ENCODE results near the gene DDIT4L. TPM values are rescaled to one million over a fixed set of nuclear protein-coding genes. Genes with fewer than 3 reads are reported as not detected.
"Not testable (repeated sequence)": the region's sequence is repeated elsewhere in the genome, so short reads cannot be mapped to it uniquely, and the experiment has no call there.

The DDIT4L gene
- 0.41 TPM for total RNA-seq

DNA sequence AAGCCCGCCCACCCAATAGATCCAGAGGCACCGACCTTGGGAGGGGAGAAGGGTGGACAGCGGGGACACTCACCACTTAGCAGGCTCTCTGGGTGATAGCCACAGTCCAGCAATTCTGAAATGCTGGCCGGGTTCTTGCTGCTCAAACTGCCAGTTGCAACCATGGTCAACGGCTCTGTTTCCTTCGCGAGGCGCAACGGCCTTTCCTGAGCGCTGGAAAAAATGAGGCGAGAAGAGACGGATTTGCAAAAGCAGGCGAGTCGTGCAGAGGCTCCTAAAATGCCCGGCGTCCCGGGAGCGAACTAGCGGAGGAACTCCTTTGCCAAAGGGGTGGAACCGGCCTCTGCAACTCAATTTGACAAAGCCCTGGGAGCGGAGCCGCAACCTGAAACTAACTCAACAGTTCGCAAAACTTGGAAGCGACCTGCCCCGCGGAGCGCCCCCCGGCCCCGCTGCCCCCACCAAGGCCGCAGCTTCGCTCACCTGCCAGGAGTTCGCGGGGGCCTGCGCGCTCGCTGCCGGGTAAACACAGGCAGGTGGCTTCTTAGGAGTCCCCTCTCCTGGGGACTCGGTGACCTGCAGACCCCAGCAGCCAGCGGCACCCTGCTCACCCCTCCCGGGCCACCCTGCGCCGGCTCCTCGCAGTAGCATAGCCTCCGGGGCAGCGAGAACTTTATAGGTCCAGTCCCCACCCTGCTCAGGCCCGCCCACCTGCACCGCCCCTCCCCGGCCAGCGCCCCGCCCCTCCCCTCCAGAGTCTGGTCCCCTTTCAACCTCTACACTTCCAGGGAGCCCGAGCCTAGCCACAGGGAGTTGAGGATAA is at the start of gene DDIT4L:
DDIT4L (minus strand) TSS at position 649 of the 823 bp plus-strand sequence; CDS start at position 164, 485 bp downstream.
- DNase-seq (ENCODE audit: low spot score in 2 of 2) = no peak
- no peak for FAIRE-seq

DNA sequence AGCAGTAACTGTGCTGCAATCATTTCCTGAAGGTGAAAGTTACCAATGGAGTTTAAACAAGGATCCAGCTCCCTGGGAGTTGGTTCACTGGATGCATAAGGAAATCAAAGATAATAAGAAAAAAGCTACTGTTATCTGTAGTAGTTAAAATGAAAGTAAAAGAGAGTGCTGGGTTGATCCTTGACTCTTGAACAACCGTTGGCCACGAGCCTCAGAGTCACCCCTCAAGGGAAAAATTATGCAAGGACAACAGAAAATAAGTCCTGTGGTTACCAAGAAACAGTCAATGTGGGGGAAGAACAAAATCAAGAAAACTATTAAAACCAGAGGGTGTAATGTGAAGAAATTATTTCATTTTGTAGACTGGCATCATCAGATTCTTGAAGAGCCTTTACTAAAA is 49.7 kb upstream of the DDIT4L start:
- DNase-seq (ENCODE audit: low spot score in 2 of 2) = no peak
- no peak for FAIRE-seq

DNA sequence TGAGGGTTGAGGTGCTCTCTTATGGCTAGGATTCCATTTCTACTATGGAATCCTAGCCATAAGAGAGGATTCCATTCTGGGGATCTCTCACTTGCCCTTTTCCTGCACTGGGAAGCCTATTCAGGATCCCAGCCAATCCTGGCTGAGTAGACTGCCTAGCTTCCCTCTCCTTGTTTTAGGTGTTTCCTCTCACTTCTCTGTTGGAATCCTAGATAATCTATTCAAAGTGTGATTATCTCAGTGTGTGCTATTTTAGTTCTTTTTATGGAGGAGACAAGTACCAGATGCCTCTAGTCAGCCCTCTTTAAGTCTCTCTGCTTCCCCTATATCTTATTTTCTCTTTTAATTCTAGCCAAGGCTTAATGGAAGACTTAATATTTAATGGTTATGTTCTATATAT is 34.5 kb upstream of the DDIT4L start:
- no peak for FAIRE-seq
- no peak for DNase-seq (ENCODE audit: low spot score in 2 of 2)

DNA sequence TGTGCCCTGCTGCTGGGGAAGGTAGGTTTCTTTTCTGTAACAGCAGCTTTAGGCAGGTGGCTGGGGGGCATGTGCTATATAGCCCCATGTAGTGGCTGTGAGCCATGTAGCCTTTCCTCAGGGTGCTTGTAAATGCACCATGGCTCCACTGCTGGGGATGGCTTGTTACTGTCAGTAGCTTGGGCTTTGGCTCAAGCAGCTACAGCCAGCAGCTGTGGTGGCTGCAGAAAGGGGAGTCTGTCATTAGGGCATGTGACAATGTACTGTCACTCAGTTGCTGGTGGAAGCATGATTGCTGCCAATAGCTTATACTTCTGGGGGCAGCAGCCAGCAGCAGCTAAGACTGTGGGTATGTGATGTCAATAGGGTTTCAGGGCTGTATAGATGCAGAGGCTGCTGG is 33.9 kb upstream of the DDIT4L start:
- no peak for DNase-seq (ENCODE audit: low spot score in 2 of 2)
- no peak for FAIRE-seq

DNA sequence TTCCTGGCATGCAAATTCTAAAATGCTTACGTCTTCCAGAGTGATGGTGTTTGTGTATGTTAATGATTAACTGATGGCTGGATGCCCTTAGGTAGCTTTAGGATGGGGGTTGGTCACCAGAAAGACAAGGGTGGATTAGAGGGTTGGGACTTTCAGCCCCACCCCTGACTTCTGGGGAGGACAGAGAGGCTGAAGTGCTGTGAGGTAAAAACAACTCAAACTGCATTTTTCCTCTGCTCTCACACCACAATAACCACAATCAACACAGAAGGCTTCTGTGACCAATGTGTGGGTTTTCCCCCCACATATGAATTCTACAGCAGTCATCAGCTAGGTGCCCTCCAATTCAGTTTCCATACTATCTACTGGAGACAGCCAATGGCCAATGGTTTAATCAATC is 18.7 kb upstream of the DDIT4L start:
- FAIRE-seq (no peak), DNase-seq (ENCODE audit: low spot score in 2 of 2) (no peak)

GRCh38 chr4:100208459-100208858 is 18.2 kb upstream of the DDIT4L start:
- FAIRE-seq = no peak
- DNase-seq (ENCODE audit: low spot score in 2 of 2) = no peak

DNA sequence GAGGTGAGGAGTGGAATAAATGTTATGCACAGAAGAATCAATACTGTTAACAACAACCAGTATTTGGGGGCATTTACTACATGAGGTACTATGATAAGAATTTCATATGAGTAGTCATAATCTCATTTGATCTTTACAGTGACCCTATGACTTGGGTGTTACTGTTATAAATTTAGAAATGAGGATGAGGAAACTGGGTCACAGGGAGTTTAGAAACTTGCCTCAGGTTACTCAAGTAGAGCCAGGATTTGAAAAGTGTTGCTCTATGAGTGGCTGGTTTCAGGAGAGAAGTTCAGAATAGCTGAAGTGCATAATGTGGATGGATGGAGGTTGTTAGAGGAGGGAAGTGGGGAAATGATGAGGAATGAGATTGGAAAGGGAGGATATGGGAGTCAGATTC is 16.6 kb upstream of the DDIT4L start:
- no peak for DNase-seq (ENCODE audit: low spot score in 2 of 2)
- no peak for FAIRE-seq

GRCh38 chr4:100198061-100198460 is 7.8 kb upstream of the DDIT4L start:
- DNase-seq (ENCODE audit: low spot score in 2 of 2) (no peak), FAIRE-seq (no peak)

GRCh38 chr4:100196388-100197071 is 6.3 kb upstream of the DDIT4L start:
- FAIRE-seq; DNase-seq (ENCODE audit: low spot score in 2 of 2): not testable (repeated sequence)

DNA sequence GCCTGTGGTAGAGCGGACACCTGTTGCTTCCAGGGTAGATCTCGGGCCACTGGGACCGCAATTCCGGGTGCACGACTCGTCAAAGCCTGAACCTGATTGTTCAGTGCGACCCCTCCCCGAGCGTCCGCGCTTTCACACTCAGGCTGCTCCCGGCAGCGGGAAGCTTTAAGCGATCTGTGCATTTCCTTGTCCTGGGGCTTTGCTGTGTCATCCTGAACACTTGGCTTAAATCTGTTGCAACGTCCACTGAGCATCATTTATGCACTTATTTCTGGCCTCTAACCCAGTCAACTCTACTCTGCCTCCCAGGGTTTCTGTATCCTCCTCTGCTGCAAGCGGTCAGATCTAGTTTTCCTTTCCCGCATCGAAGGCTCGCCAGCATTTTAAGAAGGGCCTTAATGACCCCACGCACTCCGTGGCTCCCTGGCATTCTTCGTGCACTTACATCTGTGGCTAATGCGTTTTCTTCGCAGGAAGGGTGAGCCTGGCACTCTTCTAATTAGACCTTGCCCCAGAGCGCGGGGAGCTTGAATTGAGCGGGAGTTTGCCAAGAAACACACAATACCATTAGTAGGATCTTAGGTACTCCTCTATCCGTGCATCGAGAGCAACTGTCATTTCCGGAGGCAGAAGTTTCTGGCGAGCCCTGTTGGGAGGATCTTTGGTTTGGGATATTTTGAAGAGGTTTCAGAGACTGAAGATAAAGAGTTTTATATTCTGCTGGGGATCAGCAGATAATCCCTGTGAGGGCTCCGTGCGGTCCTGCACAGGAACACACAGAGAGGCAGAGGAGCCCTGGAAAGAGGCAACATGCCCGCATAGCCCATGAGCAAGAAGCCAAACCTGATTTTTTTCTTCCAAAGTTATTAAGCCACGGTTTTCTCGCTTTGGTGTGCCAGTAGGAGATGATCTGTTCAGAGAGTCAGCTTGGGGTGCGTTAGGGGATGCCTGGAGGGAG is 654 bp upstream of the DDIT4L start:
- FAIRE-seq = no peak
- no peak for DNase-seq (ENCODE audit: low spot score in 2 of 2)

DNA sequence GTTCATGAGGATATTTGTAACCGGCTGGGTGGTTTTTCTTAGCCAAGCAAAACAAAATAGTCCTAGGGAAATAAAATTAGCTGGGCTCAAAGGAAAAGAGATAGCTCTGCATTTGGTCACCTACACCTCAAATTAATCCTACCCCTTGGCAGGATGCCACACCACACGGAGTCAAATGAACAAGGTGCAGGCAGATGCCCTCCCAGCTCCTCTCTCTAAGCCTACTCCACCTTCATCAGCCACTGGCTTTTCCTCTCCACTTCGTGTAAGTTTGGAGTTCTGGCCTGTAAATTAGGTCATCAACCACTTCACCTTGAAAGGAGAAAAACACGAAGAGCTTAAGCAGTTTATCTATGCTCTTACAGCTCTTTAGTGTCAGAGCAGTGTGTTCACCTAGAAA is 1.4 kb downstream of the DDIT4L start:
- no peak for DNase-seq (ENCODE audit: low spot score in 2 of 2)
- FAIRE-seq = no peak

- FAIRE-seq (no peak), DNase-seq (ENCODE audit: low spot score in 2 of 2) (no peak)
Observed at GRCh38 chr4:100187781-100188180, 2.5 kb downstream of the DDIT4L start.

DNA sequence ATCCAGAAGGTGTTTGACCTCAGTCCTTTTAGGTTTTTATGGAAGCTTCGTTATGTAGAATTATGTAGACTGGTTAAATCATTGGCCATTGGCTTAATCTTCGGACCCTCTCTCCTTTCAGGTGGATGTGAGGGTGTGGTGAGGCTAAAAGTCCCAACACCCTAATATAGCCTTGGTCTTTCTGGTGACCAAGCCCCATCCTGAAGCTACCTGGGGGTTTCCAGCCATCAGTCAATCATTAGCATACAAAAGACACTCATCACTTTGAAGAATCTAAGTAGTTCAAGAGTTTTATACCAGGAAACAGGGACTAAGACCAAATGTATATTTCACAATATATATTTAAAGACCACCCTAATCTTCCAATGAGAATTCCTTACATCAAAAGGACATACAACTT is 5.5 kb downstream of the DDIT4L start:
- FAIRE-seq (no peak), DNase-seq (ENCODE audit: low spot score in 2 of 2) (no peak)

DNA sequence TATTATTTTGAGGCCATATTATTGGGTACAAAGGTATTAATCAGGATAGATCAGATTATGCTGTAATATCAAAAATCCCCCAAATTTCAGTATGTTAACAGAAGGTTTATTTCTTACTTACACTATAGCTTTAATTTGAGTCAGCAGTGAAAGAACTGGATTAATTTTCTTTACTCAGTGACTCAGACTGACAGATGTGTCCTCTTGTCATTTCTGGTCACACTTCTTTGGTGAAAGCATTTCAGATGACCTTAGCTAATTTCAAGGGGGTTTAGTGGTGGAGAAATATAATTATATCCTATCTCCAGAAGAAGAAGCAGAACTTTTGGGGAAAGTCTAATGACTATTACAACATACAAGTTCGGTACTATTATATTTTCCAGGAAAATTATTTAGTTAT is 12.4 kb downstream of the DDIT4L start:
- FAIRE-seq = no peak

GRCh38 chr4:100177126-100177525 is 13.1 kb downstream of the DDIT4L start:
- no peak for FAIRE-seq
- DNase-seq (ENCODE audit: low spot score in 2 of 2) = no peak

More for the DNA sequence above, 12.4 kb downstream of the DDIT4L start:
- no peak for DNase-seq (ENCODE audit: low spot score in 2 of 2)

- no peak for DNase-seq (ENCODE audit: low spot score in 2 of 2)
- no peak for FAIRE-seq
Observed at GRCh38 chr4:100175858-100176257, 14.4 kb downstream of the DDIT4L start.

- no peak for DNase-seq (ENCODE audit: low spot score in 2 of 2)
- no peak for FAIRE-seq
Observed at GRCh38 chr4:100174985-100175383, 15.3 kb downstream of the DDIT4L start.

DNA sequence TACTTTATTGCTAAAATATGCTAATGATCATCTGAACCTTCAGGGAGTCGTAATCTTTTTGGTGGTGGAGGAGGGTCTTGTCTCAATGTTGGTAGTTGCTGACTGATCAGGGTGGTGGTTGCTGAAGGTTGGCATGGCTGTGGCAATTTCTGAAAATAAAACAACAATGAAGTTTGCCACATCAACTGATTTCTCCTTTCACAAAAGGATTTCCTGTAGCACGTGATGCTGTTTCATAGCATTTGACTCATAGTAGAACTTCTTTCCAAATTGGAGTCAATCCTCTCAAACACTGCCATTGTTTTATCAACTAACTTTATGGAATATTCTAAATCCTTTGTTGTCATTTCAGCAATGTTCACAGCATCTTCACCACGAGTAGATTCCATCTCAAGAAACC is 19.3 kb downstream of the DDIT4L start:
- no peak for DNase-seq (ENCODE audit: low spot score in 2 of 2)
- no peak for FAIRE-seq

DNA sequence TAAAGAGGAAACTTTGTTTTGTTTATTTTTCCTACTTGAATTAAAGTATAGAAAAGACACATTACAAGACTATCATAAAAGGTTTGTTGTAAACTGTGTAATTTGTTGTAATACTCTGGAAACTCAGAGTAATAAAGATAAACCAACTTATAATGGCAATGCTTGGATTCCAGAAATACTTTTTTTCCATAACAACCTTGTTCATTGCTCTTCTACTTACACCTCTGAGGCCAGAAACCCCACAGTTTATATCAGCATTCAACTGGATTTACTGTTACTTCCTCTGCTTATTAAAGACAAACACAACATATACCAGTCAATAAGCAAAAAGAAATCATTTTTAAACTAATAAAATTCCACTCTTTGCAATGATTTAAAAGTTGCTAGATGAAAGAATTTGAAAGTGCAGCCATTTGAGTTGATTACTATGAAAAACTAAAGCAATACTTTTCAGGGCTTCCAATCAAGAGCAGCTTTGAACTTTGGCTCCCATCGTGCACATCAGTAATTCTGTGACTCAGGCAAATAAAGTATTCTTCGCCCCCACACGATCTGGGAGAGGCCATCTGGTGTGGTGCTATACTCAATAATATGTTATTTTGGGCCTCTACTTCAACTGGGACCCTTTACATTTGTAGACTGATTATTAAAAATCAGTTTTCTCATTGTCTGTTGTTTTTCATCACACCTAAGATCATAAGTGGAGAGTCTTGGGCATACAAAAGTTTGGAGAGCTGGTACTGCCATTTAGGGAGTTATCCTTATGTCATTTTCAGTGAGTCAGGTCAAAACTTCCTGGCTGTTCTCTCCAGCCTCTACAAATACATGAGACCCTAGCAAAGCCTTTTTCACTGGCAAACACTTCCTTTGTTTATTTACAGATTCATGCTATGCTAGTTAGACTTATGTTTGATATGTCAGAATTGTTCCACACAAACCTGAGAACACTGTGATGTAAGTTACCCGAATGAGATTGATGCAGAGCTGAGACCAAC is 20.5 kb downstream of the DDIT4L start:
- no peak for FAIRE-seq
- DNase-seq (ENCODE audit: low spot score in 2 of 2) = no peak

DNA sequence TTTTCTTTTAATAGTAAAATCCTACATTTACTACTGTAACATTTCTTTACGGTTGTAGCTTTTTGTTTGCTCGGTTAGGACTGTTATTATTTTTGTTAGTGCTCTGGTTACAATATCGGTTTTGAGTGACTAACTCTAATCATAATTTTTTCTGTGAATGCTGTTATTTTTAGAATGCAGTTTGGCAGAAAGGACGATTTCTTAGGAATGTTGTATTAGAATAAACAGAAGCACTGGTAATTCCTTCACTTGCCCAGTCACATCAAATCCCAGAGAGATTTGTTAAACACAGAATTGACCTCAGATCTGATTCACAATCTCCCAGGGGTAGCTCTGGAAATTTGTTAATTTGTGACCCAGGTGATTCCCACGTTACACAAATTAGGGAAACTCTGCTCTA is 21.7 kb downstream of the DDIT4L start:
- no peak for DNase-seq (ENCODE audit: low spot score in 2 of 2)
- FAIRE-seq = no peak
